HG03108 (cell line): ENCODE data around the gene PCBD1.

Experiments used
- ATAC-seq: cut with Tn5 transposase; IDR thresholded peaks from one replicate; pipeline ENCODE4 v1.9.1; 2021; ENCODE audit warnings: moderate library complexity; ENCODE audit not compliant: unreplicated experiment

Gene PCBD1

GRCh38 chr10:70838270-70838805, 50.0 kb downstream of the PCBD1 start:
- no peak for ATAC-seq

DNA sequence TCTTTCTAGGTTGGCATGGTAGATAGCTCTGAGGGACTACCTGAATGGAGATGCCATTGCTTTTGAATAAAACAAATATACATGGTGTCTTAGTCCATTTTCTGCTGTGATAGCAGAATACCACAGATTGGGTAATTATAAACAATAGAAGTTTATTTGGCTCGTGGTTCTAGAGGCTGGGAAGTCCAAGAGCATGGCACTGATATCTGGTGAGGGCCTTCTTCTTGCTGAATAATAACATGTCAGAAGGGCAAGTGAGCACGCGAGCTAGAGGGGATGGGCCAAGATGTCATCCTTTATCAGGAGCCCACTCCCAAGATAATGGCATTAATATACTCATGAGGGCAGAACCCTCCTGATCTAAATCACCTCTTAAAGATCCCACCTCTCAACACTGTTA, 50.7 kb downstream of the PCBD1 start:
- no peak for ATAC-seq

- no peak for ATAC-seq
Observed at GRCh38 chr10:70836319-70836718, 52.0 kb downstream of the PCBD1 start.

DNA sequence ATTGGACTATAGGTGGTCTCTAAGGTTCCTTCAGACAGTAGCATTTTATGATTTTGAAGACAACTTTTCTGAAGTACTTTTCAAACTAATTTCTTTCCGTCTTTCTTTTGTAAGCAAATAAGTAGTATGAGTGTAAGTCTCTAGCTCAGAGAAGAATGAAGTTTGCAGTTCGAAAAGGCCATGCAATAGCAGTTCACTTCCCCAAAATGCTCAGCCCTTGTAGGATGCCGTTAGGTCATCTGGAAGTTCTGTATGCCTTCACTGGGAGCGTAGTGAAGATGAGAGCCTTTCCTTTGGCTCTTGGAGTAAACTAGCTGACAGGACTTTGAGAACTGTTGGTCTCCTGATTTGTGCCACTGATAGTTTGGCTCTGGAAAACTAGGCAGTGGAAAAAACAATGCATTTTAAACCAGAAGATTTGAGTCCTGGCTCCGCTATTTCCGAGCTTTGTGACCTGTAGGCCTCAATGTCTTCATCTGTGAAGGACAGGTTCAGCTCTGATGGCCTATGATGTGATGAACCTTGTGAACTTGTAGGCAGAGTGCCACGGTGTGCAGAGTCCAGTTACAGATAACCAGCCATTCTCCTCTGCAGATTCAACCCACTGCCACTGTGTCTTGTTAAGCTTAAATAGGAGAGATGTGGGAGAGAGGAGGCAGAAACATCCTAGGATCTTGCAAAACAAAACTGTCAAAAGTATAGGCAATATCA, 53.8 kb downstream of the PCBD1 start:
- no peak for ATAC-seq

DNA sequence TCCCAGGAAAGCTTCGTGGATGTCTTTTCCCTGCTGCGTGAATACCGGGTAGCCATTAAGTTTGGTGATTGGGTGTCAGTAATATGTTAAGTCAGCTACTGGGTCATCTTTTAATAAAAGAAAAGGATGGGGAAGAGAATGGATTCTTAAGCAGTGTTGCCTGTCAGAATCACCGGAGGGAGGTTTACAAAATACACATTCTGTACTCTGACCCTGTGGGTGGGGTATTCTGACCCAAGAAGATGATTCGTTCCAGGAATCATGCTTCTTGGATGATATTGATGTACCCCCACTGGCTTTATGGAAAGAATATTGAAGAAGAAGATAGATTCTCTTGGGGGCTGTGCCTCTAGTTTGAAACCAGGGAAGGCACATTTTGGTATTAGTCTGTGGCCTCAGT, 54.3 kb downstream of the PCBD1 start:
- ATAC-seq: no peak

GRCh38 chr10:70833601-70834000, 54.8 kb downstream of the PCBD1 start:
- ATAC-seq: no peak
